GM12878 (cell line): ENCODE data around the gene SLC52A3. TPM values are rescaled to one million over a fixed set of nuclear protein-coding genes. Genes with fewer than 3 reads are reported as not detected.

Source experiments
- ATAC-seq: fragments of 200-7000 bp; cut with Tn5 transposase; 3 replicates; pipeline ENCODE4 v1.9.1; 2020; ENCODE audit warnings: mild to moderate bottlenecking, moderate library complexity
- BruUV-seq: library from RNA; stranded (reverse); fragments of 400-500 nt; replicated peaks from 2 replicates; lab custom pipeline; 2021; lab: Mats Ljungman, UMichigan
- CTCF ChIA-PET: fragments of 300-600 bp; sonication (Branson Sonifier 250); formaldehyde crosslinking; extraction: SDS; loops from one replicate; lab custom pipeline; 2021; ENCODE audit warnings: inconsistent platforms; lab: Yijun Ruan, JAX
- POLR2A ChIA-PET: fragments of 350-600 bp; formaldehyde crosslinking; extraction: SDS; loops from one replicate; lab custom pipeline; 2021; ENCODE audit warnings: inconsistent platforms; lab: Charles Lee
- RAD21 ChIA-PET: fragments of 300-600 bp; sonication (Branson Sonifier 250); formaldehyde crosslinking; loops from one replicate; lab custom pipeline; 2023; ENCODE audit warnings: antibody characterized with exemption; ENCODE audit not compliant: unreplicated experiment; lab: Charles Lee
- SMC1A ChIA-PET: fragments of 300-600 bp; sonication (Branson Sonifier 250); formaldehyde crosslinking; loops from one replicate; lab custom pipeline; 2023; ENCODE audit not compliant: unreplicated experiment, uncharacterized antibody; lab: Charles Lee
- DNase-seq: peaks from one replicate; pipeline ENCODE4 v3.0.0-alpha.2; 2011; ENCODE audit warnings: low read depth, low spot score
- FAIRE-seq: peaks from 3 replicates; lab custom pipeline; 2011; peaks lifted over from hg19 to GRCh38; lab: Jason Lieb, UNC
- H2AFZ ChIP-seq: 2 replicates; pipeline ENCODE4 v1.6.0; 2011; ENCODE audit warnings: low read depth, low read length, control low read depth; ENCODE audit not compliant: control insufficient read depth
- H3K27ac ChIP-seq: 2 replicates; pipeline ENCODE4 v1.5.1; 2011; ENCODE audit warnings: control low read depth; ENCODE audit not compliant: control insufficient read depth, insufficient read depth
- H3K27me3 ChIP-seq, 2 experiments: replicated peaks in 1 of 2; 2 replicates each; pipeline versions ENCODE4 v1.6.0 to v1.6.1; 2011; ENCODE audit warnings: low read length in 1 of 2; ENCODE audit not compliant: control insufficient read depth in 2 of 2, insufficient read depth in 2 of 2
- H3K36me3 ChIP-seq, 2 experiments: 2 replicates each; pipeline ENCODE4 v1.5.1; 2011; ENCODE audit warnings: low read length in 1 of 2; ENCODE audit not compliant: control insufficient read depth in 2 of 2, insufficient read depth in 2 of 2
- H3K4me1 ChIP-seq: 2 replicates; pipeline ENCODE4 v1.6.1; 2011; ENCODE audit warnings: mild to moderate bottlenecking, low read length, moderate library complexity, mixed read lengths; ENCODE audit not compliant: control insufficient read depth, insufficient read depth
- H3K4me2 ChIP-seq: 2 replicates; pipeline ENCODE4 v1.6.0; 2011; ENCODE audit warnings: control low read depth; ENCODE audit not compliant: control insufficient read depth, insufficient read depth
- H3K4me3 ChIP-seq: fragments of 200-600 bp; sonication (generic); 2 replicates; pipeline ENCODE4 v1.5.1; 2016
- H3K79me2 ChIP-seq: 2 replicates; pipeline ENCODE4 v1.6.0; 2011; ENCODE audit warnings: low read length; ENCODE audit not compliant: control insufficient read depth, insufficient read depth
- H3K9ac ChIP-seq: 2 replicates; pipeline ENCODE4 v1.8.0; 2011; ENCODE audit warnings: low read length, control low read depth, mixed read lengths; ENCODE audit not compliant: control insufficient read depth, insufficient read depth
- H3K9me3 ChIP-seq: replicated peaks from 3 replicates; pipeline ENCODE4 v1.5.1; 2011; ENCODE audit warnings: mild to moderate bottlenecking, low read length; ENCODE audit not compliant: control insufficient read depth, insufficient read depth
- H4K20me1 ChIP-seq: 2 replicates; pipeline ENCODE4 v1.6.0; 2011; ENCODE audit not compliant: control insufficient read depth, insufficient read depth
- CBX5 ChIP-seq: sonication (generic); IDR thresholded peaks from 2 replicates; pipeline ENCODE4 v1.6.1; 2016; ENCODE audit warnings: low read depth, moderate library complexity, mild to moderate bottlenecking, inconsistent platforms
- HSF1 ChIP-seq: fragments of 150-350 bp; IDR thresholded peaks from 2 replicates; pipeline ENCODE4 v1.6.1; 2014; ENCODE audit warnings: mild to moderate bottlenecking, low read depth, low read length
- MYC ChIP-seq: IDR thresholded peaks from 2 replicates; pipeline ENCODE4 v1.6.1; 2011; ENCODE audit warnings: mild to moderate bottlenecking, low read length, moderate library complexity, inconsistent platforms; ENCODE audit not compliant: insufficient read depth, insufficient replicate concordance, insufficient read length, severe bottlenecking
- TCF12 ChIP-seq: IDR thresholded peaks from 2 replicates; pipeline ENCODE4 v1.6.1; 2011; ENCODE audit warnings: low read depth, mild to moderate bottlenecking, low read length
- ZBTB11 ChIP-seq: fragments of 450-650 bp; formaldehyde crosslinking; IDR thresholded peaks from 2 replicates; pipeline ENCODE4 v1.5.0; 2022; ENCODE audit warnings: mild to moderate bottlenecking, missing genetic modification characterization
- WGBS: methylation state at CpG from one replicate; pipeline ENCODE4 v1.1.6; 2016; ENCODE audit warnings: low lambda C conversion rate; ENCODE audit not compliant: insufficient replicate concordance, insufficient coverage; ENCODE audit errors: missing lambda C conversion rate; 5-methylcytosine and 5-hydroxymethylcytosine counted together
- in situ Hi-C: fragments of 300-500 bp; cut with MboI; formaldehyde crosslinking; loops from 9 replicates; pipeline ENCODE4 v1.14.3; 2018; ENCODE audit warnings: mixed read lengths
- intact Hi-C: fragments of 100-400 bp; cut with micrococcal nuclease; formaldehyde crosslinking; loops from one replicate; pipeline ENCODE4 v1.14.2; 2022; ENCODE audit not compliant: unreplicated experiment
- polyA plus RNA-seq, 11 experiments: library from polyadenylated mRNA; depleted of rRNA in 4 of 11; unstranded in 6 of 11; stranded (reverse) in 5 of 11; fragments of >200 nt; fragmentation: Nextera tagmentation in 4 of 11; fragmentation: Illumina TruSeq in 1 of 11; extraction: Ambion mirVana in 4 of 11; extraction: Trizol in 1 of 11; gene quantifications; 1 replicate in 1 of 11; 2 replicates in 10 of 11; pipeline versions ENCODE4 v1.2.1 to v1.2.3, GENCODE V29; 2011 to 2016; ENCODE audit warnings: inconsistent platforms in 2 of 11, missing spikeins in 2 of 11, low read depth in 1 of 11
- total RNA-seq, 4 experiments: library from RNA; depleted of rRNA in 3 of 4; stranded (reverse); fragments of >200 nt in 3 of 4; fragmentation: Illumina TruSeq in 1 of 4; extraction: Trizol in 1 of 4; gene quantifications; 2 replicates each; pipeline versions ENCODE4 v1.2.1 to v1.2.3, GENCODE V29; 2013 to 2021

SLC52A3 gene
- total and polyA plus RNA-seq, 10 of the 15 experiments (the other 5 are each of a cell fraction or from before 2014, with no cell fraction given): not detected

DNA sequence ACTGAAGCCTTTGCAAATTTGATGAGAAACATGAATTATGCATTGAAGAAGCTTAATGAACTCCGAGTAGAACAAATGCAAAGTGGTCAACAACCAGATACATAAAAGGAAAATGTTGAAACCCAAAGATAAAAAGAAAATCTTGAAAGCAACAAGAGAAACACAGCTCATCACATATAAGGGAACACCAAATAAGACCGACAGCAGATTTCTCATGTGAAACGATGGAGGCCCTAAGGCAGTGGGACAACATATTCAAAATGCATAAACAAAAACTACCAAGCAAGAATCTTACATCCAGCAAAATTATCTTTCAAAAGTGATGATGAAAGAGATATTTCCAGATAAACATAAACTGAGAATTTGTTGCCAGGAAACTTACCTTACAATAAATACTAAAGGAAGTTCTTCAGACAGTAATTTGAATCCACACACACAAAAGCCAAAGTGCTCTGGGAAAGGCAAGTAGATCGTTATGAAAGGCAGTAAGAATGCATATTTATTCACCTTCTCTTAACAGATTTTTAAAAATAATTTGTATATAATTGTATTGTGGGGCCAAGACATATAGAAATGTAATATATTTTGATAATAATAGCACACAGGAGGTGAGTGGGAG, 22.5 kb downstream of the SLC52A3 start:
- Histone ChIP-seq H3K4me2 (no peak overlapping the region), H3K4me3 (0 out of 2 replicates have a peak overlapping the region, but pooled peaks have one; percentile 11), H3K27me3 (peaks cover 0 to 2% of the 10 kb centered on the region in 2 experiments; a peak in 1 of 4 replicates), H4K20me1 (no peaks in the 10 kb centered on the region), H3K9ac (no peak overlapping the region), H3K9me3 (peaks cover 6% of the 10 kb centered on the region; the same call in 2 of the 3 replicates), H2AFZ (no peak overlapping the region), H3K27ac (no peak overlapping the region), H3K4me1 (no peaks in the 10 kb centered on the region), H3K79me2 (no peaks in the 10 kb centered on the region), H3K36me3 (no peaks in the 10 kb centered on the region)
- in situ Hi-C loops: no loop called here
- FAIRE-seq (no peak), DNase-seq (no peak), ATAC-seq (no peak)
- ChIA-PET SMC1A (no interaction called here), RAD21 (no interaction called here), CTCF (no interaction called here), POLR2A (no interaction called here)
- BruUV-seq: no TSS peak
- WGBS: 36% methylated on average over 4 of the region's 4 CpGs
- intact Hi-C loops: no loop called here
- no peak for TF ChIP-seq MYC
- TF ChIP-seq CBX5: peak; percentile 96
- TF ChIP-seq TCF12: no peak
- no peak for TF ChIP-seq ZBTB11 (CRISPR knock-in tag)
- TF ChIP-seq HSF1: no peak
